Tibial nerve (tissue), 4 donors: ENCODE results near the gene GDPD3.

Source experiments
- CTCF ChIP-seq, 5 experiments: fragments of 200-600 bp in 3 of 5; fragments of 450-650 bp in 2 of 5; sonication (generic) in 3 of 5; IDR thresholded peaks; one replicate each; pipeline ENCODE4 v1.5.1; 2016 to 2019; ENCODE audit warnings: antibody characterized with exemption in 5 of 5, mild to moderate bottlenecking in 3 of 5, moderate library complexity in 2 of 5
- EP300 ChIP-seq, 2 donors: sonication (generic); formaldehyde crosslinking; IDR thresholded peaks; one replicate each; pipeline ENCODE4 v1.6.1; 2017; ENCODE audit warnings: antibody characterized with exemption in 2 of 2, mild to moderate bottlenecking in 1 of 2
- POLR2A ChIP-seq, 2 donors: fragments of 450-650 bp; IDR thresholded peaks; one replicate each; pipeline ENCODE4 v1.6.1; 2017; ENCODE audit warnings: antibody characterized with exemption in 2 of 2, mild to moderate bottlenecking in 2 of 2, moderate library complexity in 2 of 2

- TF ChIP-seq CTCF (IDR thresholded peaks at IDR 0.05): no peak
- TF ChIP-seq EP300 (IDR thresholded peaks at IDR 0.05): no peak
- TF ChIP-seq POLR2A (IDR thresholded peaks at IDR 0.05): no peak
Measured at GRCh38 chr16:30108059-30108850, 5.1 kb downstream of the GDPD3 start.
